Mesothelial cell of epicardium (in vitro differentiated cells): ENCODE data around the gene CDH18. TPM values are rescaled to one million over a fixed set of nuclear protein-coding genes. Genes with fewer than 3 reads are reported as not detected.

Source experiments
- DNase-seq, 2 experiments: peaks; one replicate each; pipeline ENCODE4 v3.0.0; 2021; ENCODE audit warnings: low spot score in 2 of 2; ENCODE audit not compliant: unreplicated experiment in 2 of 2
- H3K27ac Mint-ChIP-seq: 2 replicates; pipeline ENCODE4 v1.8.0; 2021; ENCODE audit warnings: mixed read lengths
- H3K27me3 Mint-ChIP-seq: 2 replicates; pipeline ENCODE4 v1.8.0; 2021; ENCODE audit warnings: low read depth, mixed read lengths
- H3K36me3 Mint-ChIP-seq: 2 replicates; pipeline ENCODE4 v1.8.0; 2021; ENCODE audit warnings: mixed read lengths
- H3K4me1 Mint-ChIP-seq: 2 replicates; pipeline ENCODE4 v1.8.0; 2021; ENCODE audit warnings: mixed read lengths
- H3K4me3 Mint-ChIP-seq: 2 replicates; pipeline ENCODE4 v1.8.0; 2021; ENCODE audit warnings: mild to moderate bottlenecking, moderate library complexity, mixed read lengths
- H3K9me3 Mint-ChIP-seq: 2 replicates; pipeline ENCODE4 v1.8.0; 2021; ENCODE audit warnings: mixed read lengths
- total RNA-seq: library from RNA; stranded (reverse); gene quantifications from 3 replicates; pipeline ENCODE4 v1.2.1, GENCODE V29; 2021
- TF ChIP-seq, protein P1 (sequence below): fragments of 200-600 bp; sonication (generic); IDR thresholded peaks from one replicate; pipeline ENCODE4 v1.5.0; 2021; ENCODE audit warnings: antibody characterized with exemption; ENCODE audit not compliant: unreplicated experiment

CDH18 gene
- total RNA-seq, 1 donor from 2014 or later, result 2.1 TPM

DNA sequence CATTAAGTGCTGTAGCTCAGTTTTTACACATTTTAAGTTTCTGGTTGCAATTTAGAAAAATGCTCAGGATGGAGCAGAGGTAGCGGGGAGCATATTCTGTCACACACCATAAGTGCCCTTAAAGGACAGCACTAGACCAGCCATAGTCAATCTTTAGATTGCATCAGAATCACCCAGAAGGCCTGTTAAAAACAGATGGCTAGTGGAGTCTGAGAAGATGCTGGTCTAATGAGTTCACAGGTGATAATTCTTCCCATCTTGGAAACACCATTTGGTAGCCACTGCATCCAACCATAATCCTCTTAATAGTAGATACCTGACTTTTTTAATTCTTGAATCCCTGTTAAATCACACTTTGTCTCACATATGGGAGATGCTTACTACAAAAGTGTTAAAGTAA is 113.2 kb downstream of the CDH18 start:
- Mint-ChIP-seq H3K4me3 (no peak overlapping the region), H3K36me3 (peaks cover 3% of the 10 kb centered on the region), H3K27me3 (no peaks in the 10 kb centered on the region), H3K4me1 (peaks cover 12% of the 10 kb centered on the region), H3K27ac (no peak overlapping the region), H3K9me3 (peaks cover 15% of the 10 kb centered on the region)
- TF ChIP-seq, protein P1, sequence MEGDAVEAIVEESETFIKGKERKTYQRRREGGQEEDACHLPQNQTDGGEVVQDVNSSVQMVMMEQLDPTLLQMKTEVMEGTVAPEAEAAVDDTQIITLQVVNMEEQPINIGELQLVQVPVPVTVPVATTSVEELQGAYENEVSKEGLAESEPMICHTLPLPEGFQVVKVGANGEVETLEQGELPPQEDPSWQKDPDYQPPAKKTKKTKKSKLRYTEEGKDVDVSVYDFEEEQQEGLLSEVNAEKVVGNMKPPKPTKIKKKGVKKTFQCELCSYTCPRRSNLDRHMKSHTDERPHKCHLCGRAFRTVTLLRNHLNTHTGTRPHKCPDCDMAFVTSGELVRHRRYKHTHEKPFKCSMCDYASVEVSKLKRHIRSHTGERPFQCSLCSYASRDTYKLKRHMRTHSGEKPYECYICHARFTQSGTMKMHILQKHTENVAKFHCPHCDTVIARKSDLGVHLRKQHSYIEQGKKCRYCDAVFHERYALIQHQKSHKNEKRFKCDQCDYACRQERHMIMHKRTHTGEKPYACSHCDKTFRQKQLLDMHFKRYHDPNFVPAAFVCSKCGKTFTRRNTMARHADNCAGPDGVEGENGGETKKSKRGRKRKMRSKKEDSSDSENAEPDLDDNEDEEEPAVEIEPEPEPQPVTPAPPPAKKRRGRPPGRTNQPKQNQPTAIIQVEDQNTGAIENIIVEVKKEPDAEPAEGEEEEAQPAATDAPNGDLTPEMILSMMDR, result no peak
- no peak for DNase-seq

DNA sequence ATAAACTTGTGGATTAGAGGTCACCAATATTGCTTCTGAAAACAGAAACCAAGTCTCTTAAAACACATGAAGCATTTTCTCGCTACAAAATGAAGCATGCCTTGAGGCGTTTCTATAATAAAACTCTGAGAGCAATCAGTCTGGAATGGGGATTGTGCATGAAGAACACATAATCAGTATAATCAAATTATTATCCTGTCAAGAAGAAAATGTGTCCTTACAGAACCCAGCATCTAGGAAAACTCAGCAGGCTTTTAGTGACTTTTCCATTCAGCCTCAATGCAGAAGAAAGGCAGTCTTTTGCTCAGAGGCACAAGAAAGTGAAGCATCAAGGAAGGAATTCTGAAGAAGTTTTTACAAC is 121.9 kb downstream of the CDH18 start:
- TF ChIP-seq, protein P1, result no peak
- DNase-seq, result no peak
- Mint-ChIP-seq H3K36me3 (no peaks in the 10 kb centered on the region), H3K4me3 (peak overlapping the region; percentile 51), H3K27me3 (no peaks in the 10 kb centered on the region), H3K9me3 (no peaks in the 10 kb centered on the region), H3K4me1 (peaks cover 18% of the 10 kb centered on the region), H3K27ac (peak overlapping the region; percentile 94)

DNA sequence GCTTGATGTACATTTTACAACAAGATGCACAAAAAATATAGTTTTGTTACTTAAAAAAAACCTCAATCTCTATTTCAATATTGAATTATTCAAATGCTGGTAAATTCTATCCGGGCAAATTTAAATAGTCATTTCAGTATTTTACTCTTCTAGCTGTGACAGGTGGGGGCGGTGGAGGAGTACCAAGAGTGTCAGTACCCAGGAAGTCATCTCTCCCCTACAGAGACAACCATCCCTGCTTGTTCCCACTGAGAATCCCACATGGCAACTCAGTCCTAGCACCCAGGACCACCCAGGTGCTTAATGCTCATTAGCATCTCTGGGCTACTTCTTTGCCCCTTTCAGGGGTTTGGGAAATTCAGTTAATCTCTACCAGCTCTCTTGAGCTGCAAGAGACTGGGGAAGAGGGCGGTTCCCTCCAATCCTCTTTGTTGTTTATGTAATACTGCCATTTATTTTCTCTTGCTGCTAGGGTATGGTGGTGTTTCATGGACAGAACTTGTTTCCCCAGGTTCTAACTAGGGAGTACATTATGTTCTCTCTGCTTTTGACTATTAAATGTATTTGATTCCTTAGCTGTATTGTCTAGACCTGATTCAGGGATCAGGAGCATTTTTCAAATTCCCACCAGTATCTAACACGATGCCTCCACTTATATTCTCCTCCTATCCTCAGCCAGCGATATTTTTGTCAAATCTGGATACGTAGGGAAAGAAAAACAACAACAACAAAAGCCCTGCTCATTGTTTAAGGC is 122.5 kb downstream of the CDH18 start:
- Mint-ChIP-seq H3K27ac (peak overlapping the region; percentile 94), H3K4me1 (peaks cover 18% of the 10 kb centered on the region), H3K9me3 (no peaks in the 10 kb centered on the region), H3K36me3 (no peaks in the 10 kb centered on the region), H3K27me3 (no peaks in the 10 kb centered on the region), H3K4me3 (peak overlapping the region; percentile 51)
- DNase-seq, result no peak
- TF ChIP-seq, protein P1, result no peak

DNA sequence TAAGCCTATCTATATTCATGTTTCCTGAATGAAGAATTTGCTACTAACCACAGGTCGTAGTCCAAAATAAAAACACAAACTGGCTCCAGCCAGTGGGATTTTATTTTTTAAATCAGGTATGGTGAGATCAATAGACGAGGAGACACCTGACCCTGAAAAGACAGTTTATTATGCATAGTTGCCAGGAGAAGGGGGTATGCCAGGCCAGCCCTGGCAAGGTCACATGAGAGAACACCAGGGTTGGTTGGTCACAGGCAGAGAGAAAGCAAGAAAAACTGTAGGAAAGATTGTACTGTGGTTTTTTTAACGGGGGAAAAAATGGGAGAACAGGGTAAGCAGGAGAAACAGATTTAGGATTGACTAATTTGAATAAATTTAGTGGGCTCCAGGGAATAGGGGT is 125.3 kb downstream of the CDH18 start:
- Mint-ChIP-seq H3K4me1 (peaks cover 17% of the 10 kb centered on the region), H3K27ac (no peak overlapping the region), H3K36me3 (no peaks in the 10 kb centered on the region), H3K4me3 (no peak overlapping the region), H3K9me3 (no peaks in the 10 kb centered on the region), H3K27me3 (no peaks in the 10 kb centered on the region)
- TF ChIP-seq, protein P1, result no peak
- no peak for DNase-seq

DNA sequence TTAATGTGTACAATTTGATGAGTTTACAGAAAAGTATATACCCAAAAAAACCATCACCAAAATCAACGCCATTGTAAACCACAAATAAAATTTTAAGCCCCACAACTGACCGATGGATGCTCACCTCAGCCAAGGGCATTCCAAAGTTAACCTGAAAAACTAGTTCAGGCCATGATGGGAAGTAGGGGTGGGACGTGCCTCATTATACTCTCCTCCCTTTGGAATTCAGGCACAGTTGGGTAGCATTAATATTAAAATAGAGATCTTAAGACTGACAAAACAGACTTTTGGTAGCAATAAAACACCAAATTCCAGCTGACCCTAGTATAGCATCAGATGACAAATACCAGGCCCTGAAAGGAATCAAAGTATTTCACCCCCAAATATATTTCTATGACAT is 129.0 kb downstream of the CDH18 start:
- no peaks in the 10 kb centered on the region for H3K27me3 Mint-ChIP-seq
- no peaks in the 10 kb centered on the region for H3K36me3 Mint-ChIP-seq
- no peaks in the 10 kb centered on the region for H3K4me1 Mint-ChIP-seq
- TF ChIP-seq, protein P1, result no peak
- no peak for DNase-seq
- H3K27ac Mint-ChIP-seq, result no peak overlapping the region
- no peaks in the 10 kb centered on the region for H3K9me3 Mint-ChIP-seq
- H3K4me3 Mint-ChIP-seq, result no peak overlapping the region
